ENCODE data around the gene RGS3. TPM values are rescaled to one million over a fixed set of nuclear protein-coding genes. Genes with fewer than 3 reads are reported as not detected.

RGS3 gene
- total RNA-seq, 1 donor from 2014 or later: 29.9 TPM

- H3K36me3 Mint-ChIP-seq: no peaks in the 10 kb centered on the region
- TF ChIP-seq CTCF (conservative IDR thresholded peaks at IDR 0.05): no peak
- peak overlapping the region; percentile 65 for H3K27ac Mint-ChIP-seq
- no peak for DNase-seq (ENCODE audit: extremely low spot score, unreplicated experiment)
- peaks cover 50% of the 10 kb centered on the region for H3K4me1 Mint-ChIP-seq (ENCODE audit: unreplicated experiment)
- no peaks in the 10 kb centered on the region for H3K27me3 Mint-ChIP-seq
- H3K4me3 Mint-ChIP-seq: no peak overlapping the region
- H3K9me3 Mint-ChIP-seq: no peaks in the 10 kb centered on the region
These were observed 170.5 kb downstream of the RGS3 start for GRCh38 chr9:113633782-113634595.

- no peaks in the 10 kb centered on the region for H3K27me3 Mint-ChIP-seq
- peak overlapping the region; percentile 5 for H3K4me3 Mint-ChIP-seq
- H3K27ac Mint-ChIP-seq: peak overlapping the region; percentile 65
- no peak for TF ChIP-seq CTCF (conservative IDR thresholded peaks at IDR 0.05)
- H3K4me1 Mint-ChIP-seq (ENCODE audit: unreplicated experiment): peaks cover 54% of the 10 kb centered on the region
- no peak for DNase-seq (ENCODE audit: extremely low spot score, unreplicated experiment)
- no peaks in the 10 kb centered on the region for H3K9me3 Mint-ChIP-seq
- no peaks in the 10 kb centered on the region for H3K36me3 Mint-ChIP-seq
These were observed 171.3 kb downstream of the RGS3 start for GRCh38 chr9:113634596-113635515.

- H3K4me3 Mint-ChIP-seq: no peak overlapping the region
These were observed 172.1 kb downstream of the RGS3 start for GRCh38 chr9:113635586-113635985.

GRCh38 chr9:113636165-113636564 lies 172.6 kb downstream of the RGS3 start:
- H3K27ac Mint-ChIP-seq: no peak overlapping the region
- H3K27me3 Mint-ChIP-seq: peaks cover 3% of the 10 kb centered on the region
- peaks cover 58% of the 10 kb centered on the region for H3K4me1 Mint-ChIP-seq (ENCODE audit: unreplicated experiment)
- DNase-seq (ENCODE audit: extremely low spot score, unreplicated experiment): no peak
- H3K9me3 Mint-ChIP-seq: no peaks in the 10 kb centered on the region
- H3K36me3 Mint-ChIP-seq: no peaks in the 10 kb centered on the region
- H3K4me3 Mint-ChIP-seq: no peak overlapping the region
- TF ChIP-seq CTCF (conservative IDR thresholded peaks at IDR 0.05): no peak

More at GRCh38 chr9:113635586-113635985, 172.1 kb downstream of the RGS3 start:
- no peak for DNase-seq (ENCODE audit: extremely low spot score, unreplicated experiment)
- Mint-ChIP-seq H3K27ac (peak overlapping the region; percentile 20), H3K4me1 (ENCODE audit: unreplicated experiment) (peaks cover 54% of the 10 kb centered on the region), H3K27me3 (no peaks in the 10 kb centered on the region), H3K36me3 (no peaks in the 10 kb centered on the region), H3K9me3 (no peaks in the 10 kb centered on the region)
- TF ChIP-seq CTCF (conservative IDR thresholded peaks at IDR 0.05): no peak

GRCh38 chr9:113636693-113637092 lies 173.2 kb downstream of the RGS3 start:
- no peak overlapping the region for H3K4me3 Mint-ChIP-seq
- H3K9me3 Mint-ChIP-seq: no peaks in the 10 kb centered on the region
- no peak overlapping the region for H3K27ac Mint-ChIP-seq
- TF ChIP-seq CTCF (conservative IDR thresholded peaks at IDR 0.05): no peak
- DNase-seq (ENCODE audit: extremely low spot score, unreplicated experiment): no peak
- no peaks in the 10 kb centered on the region for H3K36me3 Mint-ChIP-seq
- H3K27me3 Mint-ChIP-seq: peaks cover 3% of the 10 kb centered on the region
- H3K4me1 Mint-ChIP-seq (ENCODE audit: unreplicated experiment): peaks cover 58% of the 10 kb centered on the region
